Epidermal melanocyte (primary cell): ENCODE measurements around the gene MEN1.

Experiments
- DNase-seq: peaks from one replicate; pipeline ENCODE4 v3.0.0; 2011; ENCODE audit warnings: low spot score; ENCODE audit not compliant: insufficient read length

MEN1 gene

GRCh38 chr11:64801561-64802369 is 8.6 kb downstream of the MEN1 start:
- DNase-seq: no peak

GRCh38 chr11:64801158-64801464 is 9.2 kb downstream of the MEN1 start:
- DNase-seq: no peak

GRCh38 chr11:64800303-64801157 is 9.8 kb downstream of the MEN1 start:
- DNase-seq: no peak

- no peak for DNase-seq
These were observed 10.6 kb downstream of the MEN1 start for GRCh38 chr11:64799623-64800302.

- DNase-seq: no peak
These were observed 11.1 kb downstream of the MEN1 start for GRCh38 chr11:64799256-64799622.

GRCh38 chr11:64796757-64797541 is 13.4 kb downstream of the MEN1 start:
- DNase-seq: no peak

GRCh38 chr11:64796047-64796756 is 14.1 kb downstream of the MEN1 start:
- DNase-seq: no peak

GRCh38 chr11:64794526-64794925 is 15.8 kb downstream of the MEN1 start:
- DNase-seq: no peak

- no peak for DNase-seq
These were observed 16.8 kb downstream of the MEN1 start for GRCh38 chr11:64793271-64794160.

GRCh38 chr11:64792482-64792881 is 17.9 kb downstream of the MEN1 start:
- no peak for DNase-seq

GRCh38 chr11:64791781-64792291 is 18.5 kb downstream of the MEN1 start:
- DNase-seq: no peak

- no peak for DNase-seq
These were observed 19.9 kb downstream of the MEN1 start for GRCh38 chr11:64790205-64791095.

- DNase-seq: no peak
These were observed 20.8 kb downstream of the MEN1 start for GRCh38 chr11:64789331-64790204.

- DNase-seq: no peak
These were observed 21.8 kb downstream of the MEN1 start for GRCh38 chr11:64788321-64789215.

GRCh38 chr11:64787526-64788320 is 22.6 kb downstream of the MEN1 start:
- no peak for DNase-seq

- DNase-seq: no peak
These were observed 24.0 kb downstream of the MEN1 start for GRCh38 chr11:64786308-64786707.
